NCI-H524 (cell line): ENCODE data around the gene C5orf58.
A peak's percentile ranks its signal among the peaks of the same experiment; 100 is the strongest.
"Not testable (repeated sequence)": the region's sequence is repeated elsewhere in the genome, so short reads cannot be mapped to it uniquely, and the experiment has no call there.

Experiments
- DNase-seq, 2 experiments: peaks; one replicate each; lab custom pipeline; 2025; lab: John Stamatoyannopoulos, UW

The C5orf58 gene

DNA sequence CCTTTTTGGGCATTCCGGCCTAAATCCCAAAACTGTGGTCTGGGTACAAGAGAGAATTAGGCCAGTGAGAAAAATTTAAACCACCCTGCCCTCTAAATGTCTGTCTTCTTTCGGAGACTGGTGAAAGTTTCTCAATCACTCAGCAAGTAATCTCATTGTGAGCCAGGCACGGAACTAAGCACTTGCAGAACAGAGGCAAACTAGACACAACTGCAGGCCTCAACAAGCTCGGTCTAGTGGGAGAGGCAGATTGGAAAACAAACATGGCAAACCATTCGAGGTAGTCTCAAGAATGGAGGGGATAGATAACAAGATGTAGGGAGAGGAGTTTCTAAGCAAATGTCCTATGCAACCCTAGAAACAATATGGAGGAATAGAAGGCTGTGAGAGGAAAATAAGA is 8.9 kb upstream of the C5orf58 start:
- DNase-seq, result no peak

DNA sequence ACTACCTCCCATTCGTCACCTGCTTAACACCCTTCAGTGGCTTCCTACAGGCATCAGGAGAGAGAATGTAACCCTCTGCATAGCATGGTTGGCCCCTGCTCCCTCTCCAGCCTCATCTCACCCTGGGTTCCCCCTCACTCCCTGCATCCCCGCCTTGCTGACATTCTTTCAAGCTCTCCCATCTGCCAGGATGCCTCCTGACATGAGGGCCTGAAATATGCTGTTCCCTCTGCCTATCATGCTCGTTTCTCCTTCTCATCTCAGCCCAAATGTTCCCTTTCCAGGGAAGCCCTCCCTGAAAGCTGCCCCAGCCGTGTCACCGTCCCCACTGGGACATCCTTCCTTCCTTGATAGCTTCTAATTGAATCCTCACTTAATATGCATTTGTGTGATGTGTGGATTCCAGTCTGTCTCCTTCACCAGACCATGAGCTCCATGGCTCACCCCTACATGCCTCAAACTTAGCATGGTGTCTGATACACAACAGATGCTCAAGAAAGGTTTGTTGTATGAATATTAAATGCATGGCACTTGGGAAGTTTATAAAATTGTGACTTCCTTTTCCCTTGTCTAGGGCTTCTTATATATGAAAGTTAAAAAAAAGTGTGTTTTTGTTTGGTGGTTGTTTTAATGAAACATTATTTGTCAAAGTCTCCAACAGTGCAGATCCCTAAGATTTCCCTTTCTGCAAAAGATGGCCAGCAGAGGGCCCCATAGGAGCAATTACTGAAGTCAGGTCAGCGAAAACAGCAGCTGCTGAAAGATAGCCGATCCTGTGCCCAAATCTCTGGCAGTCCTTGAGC is 7.3 kb upstream of the C5orf58 start:
- peak; percentile 23 to 67 for DNase-seq

DNA sequence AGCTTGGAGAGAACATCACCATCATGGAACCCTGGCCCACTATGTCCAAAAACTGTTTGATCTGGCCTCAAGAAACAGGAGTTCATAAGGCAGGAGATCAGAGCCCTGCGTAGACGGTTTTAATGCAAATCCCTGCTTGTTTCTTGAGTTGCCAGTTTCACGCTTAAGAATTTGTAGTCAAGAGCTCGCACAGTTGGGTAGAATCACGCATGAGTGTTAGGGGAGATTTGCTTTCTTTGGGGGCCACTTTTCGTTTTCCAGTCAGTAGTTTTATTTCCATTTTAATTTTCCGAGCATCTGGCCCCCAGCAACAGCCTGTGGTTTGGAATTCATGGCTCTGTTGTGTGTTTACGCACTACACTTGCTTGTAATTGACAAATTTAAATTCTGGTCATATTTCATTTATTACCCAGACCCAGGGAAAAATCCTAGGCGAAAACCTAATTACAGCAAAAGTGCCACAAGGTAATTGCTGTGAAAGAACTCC is 6.6 kb upstream of the C5orf58 start:
- no peak for DNase-seq

DNA sequence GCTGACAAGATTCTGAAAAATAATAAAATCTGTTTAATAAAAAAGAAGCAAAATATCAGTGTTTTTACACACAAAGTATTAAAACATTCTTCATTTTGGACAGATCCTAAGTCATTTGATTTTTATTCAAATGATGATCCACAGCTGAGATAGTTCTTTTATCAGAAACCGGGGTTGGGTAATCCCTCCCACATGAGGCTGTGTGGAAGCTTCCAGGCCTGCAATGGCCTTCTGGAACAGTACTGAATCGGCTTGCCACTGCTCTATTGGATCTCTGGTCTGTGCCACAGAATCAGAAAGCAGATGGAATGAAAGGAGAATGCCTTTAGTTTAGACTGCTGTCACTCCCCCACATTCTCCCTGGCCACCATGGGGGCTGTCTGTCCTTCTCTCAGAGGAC is 6.1 kb upstream of the C5orf58 start:
- no peak for DNase-seq

DNA sequence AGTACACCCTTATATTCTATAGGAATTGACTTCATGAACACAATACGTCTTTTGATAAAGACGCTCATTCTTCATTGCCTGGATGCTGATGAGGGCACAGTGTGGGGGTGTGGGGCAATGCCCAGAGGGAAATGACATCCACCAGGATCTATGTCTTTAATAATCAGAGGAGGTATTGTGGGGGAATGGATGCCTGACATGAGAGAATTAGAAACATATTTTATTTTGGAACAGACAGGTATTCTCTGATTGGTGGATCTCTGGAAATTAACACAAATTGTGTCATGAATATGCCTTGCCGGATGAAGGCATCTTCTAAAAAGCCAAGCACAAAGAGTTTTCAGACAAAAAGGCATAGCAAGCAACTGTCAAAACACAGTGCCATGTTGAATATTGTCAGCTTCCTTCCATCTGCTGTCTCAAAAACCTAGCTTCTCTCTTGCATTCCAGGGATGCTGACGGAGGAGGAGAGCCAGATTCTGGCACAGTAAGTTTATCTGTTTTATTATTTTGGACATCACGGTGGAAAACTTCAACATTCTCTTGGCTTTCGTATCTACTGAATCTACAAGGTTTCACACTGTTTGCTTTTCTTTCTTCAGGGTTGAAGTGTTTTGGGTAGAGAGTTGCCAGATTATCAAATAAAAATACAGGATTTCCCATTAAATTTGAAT is 3.9 kb upstream of the C5orf58 start:
- DNase-seq, result no peak

DNA sequence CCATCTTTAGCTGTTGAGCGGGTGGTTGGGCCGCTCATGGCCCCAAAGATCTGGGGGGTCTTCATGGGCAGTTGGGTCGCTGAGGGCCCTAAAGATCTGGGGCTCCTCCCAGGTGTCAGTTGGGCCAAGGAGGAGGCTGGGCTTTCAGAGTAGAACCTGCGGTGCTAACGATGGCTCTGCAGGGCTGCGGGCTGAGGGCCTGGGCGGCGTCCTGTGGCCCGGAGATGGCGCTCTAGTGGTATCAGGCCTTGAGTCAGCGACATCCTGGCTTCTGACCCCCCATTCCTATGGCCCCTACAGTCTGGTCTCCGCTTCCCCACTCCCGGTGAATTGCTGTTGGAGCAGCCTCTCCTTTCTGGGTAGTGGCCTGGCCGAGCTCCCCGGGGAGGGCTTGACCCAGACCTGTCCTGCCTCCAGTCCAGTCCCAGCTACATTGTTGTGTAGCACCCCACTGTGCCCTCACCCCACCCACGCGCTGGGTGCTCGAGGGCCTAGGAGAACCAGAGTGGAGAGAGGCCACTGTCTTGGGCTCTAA is 640 bp downstream of the C5orf58 start:
- no peak for DNase-seq

DNA sequence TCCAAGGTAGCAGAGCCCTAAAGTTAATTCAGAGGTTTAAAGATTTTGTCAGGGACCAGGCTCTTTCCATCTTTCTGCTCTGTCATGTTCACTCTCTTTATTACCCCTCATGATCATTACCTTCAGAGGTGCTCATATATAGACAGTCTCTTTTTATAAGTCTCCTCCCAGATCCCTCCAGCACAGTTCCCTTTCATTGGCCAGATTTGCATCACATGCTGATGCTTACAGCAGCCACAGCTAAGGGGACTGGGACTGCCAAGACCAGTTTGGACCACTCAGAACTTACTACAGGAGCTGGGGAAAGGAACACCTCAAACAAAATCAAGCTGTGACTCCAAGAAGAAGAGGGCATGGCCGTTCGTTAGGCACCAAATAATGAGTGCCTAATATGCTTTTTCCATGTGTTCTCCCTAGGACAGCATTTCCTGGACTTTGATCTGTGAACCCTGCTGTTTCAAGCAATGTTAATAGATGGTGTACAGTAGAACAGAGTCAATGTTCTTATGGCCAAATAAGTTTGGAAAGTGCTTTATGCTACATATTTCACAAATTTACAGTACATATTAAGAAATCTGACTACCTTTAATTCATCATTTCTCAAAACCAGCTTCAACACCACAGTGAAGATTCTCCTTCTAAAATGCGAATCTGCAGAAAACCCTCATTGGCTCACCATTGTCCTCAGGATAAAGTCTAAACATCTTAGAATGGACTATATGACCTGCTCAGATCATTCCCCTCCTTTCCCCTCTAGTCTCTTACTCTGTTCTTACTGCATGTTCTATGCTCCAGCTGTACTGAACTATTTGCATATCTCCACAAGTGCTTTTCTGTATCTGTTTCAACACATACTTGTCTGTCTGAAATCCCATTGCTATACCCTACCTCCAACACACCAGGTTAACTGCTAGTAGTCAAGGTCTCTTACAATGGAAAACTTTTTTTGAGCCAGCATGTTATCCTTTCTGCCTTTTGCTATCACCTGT is 3.4 kb downstream of the C5orf58 start:
- no peak for DNase-seq

DNA sequence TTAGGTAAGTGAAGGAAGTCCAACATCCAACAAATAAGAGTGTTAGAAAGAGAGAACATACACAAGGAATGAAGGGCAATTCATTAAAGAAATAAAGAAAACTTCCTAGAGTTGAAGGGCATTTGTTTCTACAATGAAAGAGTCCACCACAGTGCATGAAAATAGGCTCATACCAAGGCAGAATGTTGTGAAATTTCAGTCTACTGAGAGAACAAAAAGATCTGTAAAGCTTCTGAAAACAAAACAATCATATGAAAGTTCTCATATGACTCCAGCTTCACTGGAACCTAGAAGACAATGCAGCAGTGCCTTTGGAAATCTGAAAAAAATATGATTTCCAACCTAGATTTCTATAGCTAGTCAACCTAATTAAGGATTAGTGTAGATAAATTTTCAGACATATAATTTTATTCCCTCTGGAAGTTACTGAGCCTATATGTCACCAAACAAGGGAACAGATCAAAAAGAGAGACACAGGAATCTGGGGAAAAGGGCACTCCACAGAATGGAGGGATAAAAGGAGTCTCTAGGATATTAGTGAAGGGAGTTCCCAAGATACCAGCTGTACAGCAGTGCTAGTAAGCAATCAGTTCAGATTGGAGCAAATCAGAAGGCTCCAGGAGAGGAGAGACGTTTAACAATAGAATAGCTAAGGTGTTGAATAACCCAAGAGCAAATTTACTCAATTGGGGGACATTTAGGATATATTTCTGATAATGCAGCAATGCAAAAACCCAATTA is 5.8 kb downstream of the C5orf58 start:
- no peak for DNase-seq

DNA sequence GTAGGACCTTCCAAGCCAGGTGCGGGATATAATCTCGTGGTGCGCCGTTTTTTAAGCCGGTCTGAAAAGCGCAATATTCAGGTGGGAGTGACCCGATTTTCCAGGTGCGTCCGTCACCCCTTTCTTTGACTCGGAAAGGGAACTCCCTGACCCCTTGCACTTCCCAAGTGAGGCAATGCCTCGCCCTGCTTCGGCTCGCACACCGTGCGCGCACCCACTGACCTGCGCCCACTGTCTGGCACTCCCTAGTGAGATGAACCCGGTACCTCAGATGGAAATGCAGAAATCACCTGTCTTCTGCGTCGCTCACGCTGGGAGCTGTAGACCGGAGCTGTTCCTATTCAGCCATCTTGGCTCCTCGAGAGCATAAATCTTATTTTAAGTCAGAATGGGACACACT is 12.7 kb downstream of the C5orf58 start:
- DNase-seq, result not testable (repeated sequence)

DNA sequence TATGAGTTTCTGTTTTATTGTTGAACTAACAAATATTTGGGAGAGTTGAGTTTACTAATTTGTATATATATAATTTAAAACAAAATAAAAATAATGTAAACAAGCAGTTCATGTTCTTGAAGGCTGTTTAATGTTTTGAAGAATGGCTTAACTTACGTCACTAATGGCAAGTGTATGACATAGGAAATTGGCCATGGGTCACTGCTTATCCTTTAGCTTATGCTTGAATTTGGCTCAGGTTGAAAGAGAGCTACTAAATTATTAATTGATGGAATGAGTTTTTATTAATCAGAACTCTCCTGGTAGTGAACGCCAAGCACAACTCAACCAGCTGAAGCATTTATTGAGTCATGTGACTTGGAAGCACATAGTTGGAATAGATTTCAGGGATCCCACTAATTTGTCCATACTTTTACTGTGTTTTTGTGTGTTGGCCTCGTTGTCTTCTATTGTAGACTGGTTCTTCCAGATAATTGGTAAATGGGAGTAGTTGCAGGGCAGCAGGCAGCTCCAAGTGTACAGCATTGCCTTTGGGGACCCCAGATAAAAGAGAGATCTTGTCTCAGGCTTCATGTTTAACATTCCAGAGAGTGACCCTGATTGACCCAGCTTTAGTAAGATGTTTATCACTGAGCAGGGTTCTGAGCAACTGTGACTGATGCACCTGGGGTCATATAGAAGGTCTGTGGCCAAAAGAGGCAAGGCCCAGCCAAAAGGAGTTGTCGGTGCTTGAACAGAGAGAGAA is 13.5 kb downstream of the C5orf58 start:
- no peak for DNase-seq

DNA sequence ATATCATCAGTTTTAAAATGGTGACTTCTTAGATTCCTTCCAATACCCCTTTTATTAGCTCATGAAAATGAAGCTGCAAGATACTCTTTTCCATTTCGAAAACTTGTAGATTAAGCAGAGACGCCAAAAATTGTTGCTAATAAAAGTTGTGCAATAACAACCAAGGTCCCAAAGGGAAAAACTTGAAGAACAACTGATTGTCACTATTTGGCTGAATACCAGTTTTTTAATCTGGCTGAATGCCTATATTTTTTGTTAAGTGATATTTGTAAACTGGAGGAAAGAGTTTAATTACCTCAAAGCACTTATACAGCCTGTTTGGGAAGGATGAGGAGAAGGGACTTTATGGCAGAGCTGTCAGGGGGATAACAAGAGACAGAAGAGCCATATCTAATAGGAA is 14.6 kb downstream of the C5orf58 start:
- no peak for DNase-seq

DNA sequence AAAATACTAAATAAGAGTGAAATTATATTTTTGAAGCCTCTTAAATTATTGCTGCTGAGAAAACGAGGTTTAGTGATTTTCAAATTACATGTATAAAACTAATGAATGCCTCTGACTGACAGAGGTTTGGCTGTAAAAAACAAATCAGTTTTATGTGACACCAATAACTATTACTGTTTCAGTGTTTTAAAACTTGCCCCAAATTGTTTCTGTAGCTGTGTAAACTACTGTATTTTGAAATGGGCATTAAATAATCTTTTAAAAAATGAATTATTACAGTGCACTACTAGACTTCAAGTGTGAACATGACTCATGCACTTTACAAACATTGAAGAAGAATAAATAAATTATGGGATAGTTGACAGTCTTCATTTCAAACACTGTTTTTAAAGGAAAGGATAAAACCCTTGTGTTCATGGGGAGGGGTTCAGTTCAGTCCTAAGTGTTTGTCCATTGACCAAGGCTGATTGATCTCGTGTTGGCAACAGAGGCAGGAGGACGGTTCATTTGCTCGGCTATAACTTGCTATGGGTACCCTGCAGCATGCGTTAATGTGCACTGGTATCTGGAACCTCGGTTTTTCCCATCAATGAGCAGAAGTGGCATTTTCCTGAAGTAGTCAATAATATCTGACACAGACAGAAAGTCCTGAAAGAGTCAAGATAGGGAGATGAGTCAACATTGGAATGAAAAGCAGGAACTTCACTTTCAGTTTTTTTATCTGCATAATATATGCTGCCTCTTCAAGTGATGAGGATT is 15.6 kb downstream of the C5orf58 start:
- no peak for DNase-seq

DNA sequence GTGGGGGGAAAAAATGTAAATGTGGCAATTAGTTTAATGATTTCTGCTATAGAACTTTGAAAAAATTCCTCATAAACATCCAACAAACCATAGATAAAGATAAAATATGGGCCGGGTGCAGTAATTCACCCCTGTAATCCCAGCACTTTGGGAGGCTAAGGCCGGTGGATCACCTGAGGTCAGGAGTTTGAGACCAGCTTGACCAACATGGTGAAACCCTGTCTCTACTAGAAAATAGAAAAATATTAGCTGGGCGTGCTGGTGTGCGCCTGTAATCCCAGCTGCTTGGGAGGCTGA is 16.1 kb downstream of the C5orf58 start:
- DNase-seq, result not testable (repeated sequence)

DNA sequence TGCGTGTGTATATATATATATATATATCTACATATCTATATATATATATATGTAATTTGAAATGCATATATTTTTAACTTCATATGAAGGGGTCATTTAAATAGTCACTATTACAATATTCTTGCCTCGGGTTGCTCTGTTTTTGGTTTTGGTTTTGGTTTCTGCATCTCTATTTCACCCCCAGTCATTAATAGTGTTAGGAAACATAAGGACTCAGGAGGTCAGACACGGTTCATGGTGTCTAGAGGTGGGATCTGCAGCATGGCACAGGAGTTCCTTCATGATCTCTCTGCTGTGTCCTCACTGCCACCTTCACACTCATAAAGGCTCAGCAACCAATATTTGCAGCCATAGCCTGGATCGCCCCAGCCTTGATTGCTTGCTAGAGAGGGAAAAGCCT is 16.6 kb downstream of the C5orf58 start:
- DNase-seq, result no peak

DNA sequence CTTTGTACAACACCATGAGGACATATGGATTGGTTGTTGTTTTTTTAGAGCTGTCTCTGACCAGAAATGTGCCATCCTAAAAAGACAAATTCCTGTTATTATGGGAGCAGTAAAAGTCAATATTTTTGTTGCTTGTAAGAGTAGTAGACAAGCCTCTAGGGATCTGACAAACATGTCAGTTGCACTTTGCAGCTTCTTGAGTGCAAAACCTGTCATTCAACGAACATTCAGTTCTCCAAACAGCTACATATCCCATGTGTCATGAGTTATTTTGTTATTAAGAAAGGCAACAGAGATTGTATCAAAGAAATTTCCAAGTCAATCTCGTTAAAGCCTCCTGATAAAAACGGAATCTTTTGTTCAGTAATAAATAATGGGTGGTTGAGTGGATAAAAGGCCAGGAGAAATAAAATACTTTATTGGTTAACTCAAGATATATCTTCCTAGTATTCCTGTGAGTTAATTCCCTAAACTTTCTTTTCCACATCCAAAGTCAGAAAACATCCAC is 18.1 kb downstream of the C5orf58 start:
- DNase-seq, result no peak

DNA sequence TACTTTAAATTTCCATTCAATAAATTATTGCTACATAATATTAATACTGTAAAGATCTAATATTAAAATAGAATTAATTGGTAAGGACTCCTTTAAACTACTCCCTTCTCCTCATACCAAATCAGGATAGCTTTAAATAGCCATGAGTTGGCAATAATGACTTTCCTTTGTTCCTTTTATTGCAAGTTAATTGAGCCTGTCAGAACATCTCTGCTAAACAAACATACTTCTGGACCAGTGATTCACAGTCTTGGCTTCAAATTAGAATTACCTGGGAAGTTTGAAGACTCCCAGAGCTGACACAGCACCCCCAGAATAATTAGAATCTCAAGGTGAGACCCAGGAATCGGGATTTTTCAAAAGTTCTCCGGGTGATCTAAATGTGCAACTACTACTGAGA is 18.7 kb downstream of the C5orf58 start:
- DNase-seq, result no peak

DNA sequence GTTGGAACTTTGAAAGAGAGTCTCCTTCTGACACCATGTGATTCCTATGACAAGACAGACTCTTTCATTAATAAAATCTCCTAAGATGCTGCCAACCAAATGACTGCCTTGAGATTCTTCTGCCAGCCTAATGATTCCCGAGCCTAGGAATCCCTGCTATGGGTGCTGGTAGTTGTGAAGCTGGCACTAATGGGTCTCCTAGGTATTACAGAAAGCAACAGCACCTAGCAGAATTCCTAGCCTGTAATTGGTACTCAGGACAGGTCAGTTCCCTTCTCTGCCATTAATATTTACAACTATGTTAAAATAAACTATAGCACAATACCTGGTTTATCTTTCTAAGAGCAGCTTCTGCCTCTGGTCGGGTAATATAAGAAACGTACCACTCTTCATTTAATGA is 19.3 kb downstream of the C5orf58 start:
- no peak for DNase-seq

DNA sequence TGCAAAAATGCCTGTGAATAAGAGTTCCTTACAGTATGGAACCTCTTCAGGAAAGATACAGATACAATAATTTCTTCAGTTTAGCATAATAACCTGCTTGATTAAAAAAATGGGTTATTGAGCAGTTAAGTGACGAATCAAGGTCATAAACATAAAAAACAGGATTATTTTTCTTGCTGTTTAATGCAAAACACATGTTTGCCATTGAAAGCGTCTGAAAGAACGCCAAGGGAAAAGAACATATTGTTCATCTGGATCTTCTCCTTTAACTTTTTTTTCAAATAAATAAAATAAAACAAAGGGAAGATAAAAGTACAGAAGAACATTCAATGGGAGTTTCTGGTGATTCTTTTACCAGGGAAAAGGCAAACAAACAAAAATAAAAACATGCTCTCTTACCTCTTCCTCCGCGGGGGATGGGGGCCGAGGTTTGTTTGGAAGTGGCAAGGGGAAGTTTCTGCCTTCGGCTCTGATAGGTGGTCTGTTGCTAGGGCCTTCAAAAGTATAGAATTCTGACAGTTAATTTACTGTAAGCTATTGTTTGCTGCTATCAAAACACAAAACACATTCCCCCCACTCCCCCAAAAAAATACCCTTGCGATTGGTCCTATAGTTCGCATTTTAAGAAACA is 20.1 kb downstream of the C5orf58 start:
- DNase-seq, result no peak

DNA sequence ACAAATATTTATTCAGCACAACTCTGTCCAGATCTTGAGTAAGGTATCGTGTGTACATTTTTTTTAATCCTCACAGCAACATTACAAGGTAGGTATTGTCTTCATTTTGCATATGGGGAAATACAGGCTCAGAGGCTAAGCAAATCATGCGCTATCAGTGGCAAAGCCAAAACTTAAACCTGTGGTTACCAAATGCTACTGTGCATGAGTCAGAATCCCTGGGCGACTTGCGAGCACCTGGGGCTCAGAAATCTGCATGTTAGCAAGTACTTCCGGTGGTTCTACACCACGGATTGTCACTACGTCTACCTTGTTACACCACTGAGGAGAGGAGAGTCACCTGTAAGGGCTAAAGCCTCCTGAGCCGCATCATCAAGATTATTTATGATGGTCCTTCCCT is 21.3 kb downstream of the C5orf58 start:
- DNase-seq, result no peak
